ENCODE results near the gene C17orf114.

The C17orf114 gene

GRCh38 chr17:4811471-4811870 is 9.3 kb upstream of the C17orf114 start:
- Mint-ChIP-seq H3K36me3 (ENCODE audit: unreplicated experiment) (peaks cover 19% of the 10 kb centered on the region), H3K4me3 (ENCODE audit: unreplicated experiment) (no peak overlapping the region), H3K27me3 (ENCODE audit: unreplicated experiment) (no peaks in the 10 kb centered on the region), H3K27ac (ENCODE audit: unreplicated experiment) (no peak overlapping the region), H3K4me1 (ENCODE audit: unreplicated experiment) (peaks cover 15% of the 10 kb centered on the region), H3K9me3 (ENCODE audit: unreplicated experiment) (no peaks in the 10 kb centered on the region)
- no peak for TF ChIP-seq CTCF (IDR thresholded peaks at IDR 0.05)
- no peak for DNase-seq (ENCODE audit: extremely low spot score, unreplicated experiment)

- Mint-ChIP-seq H3K36me3 (ENCODE audit: unreplicated experiment) (peaks cover 16% of the 10 kb centered on the region), H3K4me1 (ENCODE audit: unreplicated experiment) (peaks cover 21% of the 10 kb centered on the region), H3K4me3 (ENCODE audit: unreplicated experiment) (no peak overlapping the region), H3K27ac (ENCODE audit: unreplicated experiment) (no peak overlapping the region), H3K27me3 (ENCODE audit: unreplicated experiment) (no peaks in the 10 kb centered on the region), H3K9me3 (ENCODE audit: unreplicated experiment) (no peaks in the 10 kb centered on the region)
- DNase-seq (ENCODE audit: extremely low spot score, unreplicated experiment): no peak
- no peak for TF ChIP-seq CTCF (IDR thresholded peaks at IDR 0.05)
Measured at GRCh38 chr17:4810696-4811290, 8.7 kb upstream of the C17orf114 start.

- no peak for DNase-seq (ENCODE audit: extremely low spot score, unreplicated experiment)
- no peak for TF ChIP-seq CTCF (IDR thresholded peaks at IDR 0.05)
- H3K4me3 Mint-ChIP-seq (ENCODE audit: unreplicated experiment): peak overlapping the region; percentile 79
- peaks cover 21% of the 10 kb centered on the region for H3K4me1 Mint-ChIP-seq (ENCODE audit: unreplicated experiment)
- peak overlapping the region; percentile 47 for H3K27ac Mint-ChIP-seq (ENCODE audit: unreplicated experiment)
- peaks cover 14% of the 10 kb centered on the region for H3K36me3 Mint-ChIP-seq (ENCODE audit: unreplicated experiment)
- H3K27me3 Mint-ChIP-seq (ENCODE audit: unreplicated experiment): no peaks in the 10 kb centered on the region
- H3K9me3 Mint-ChIP-seq (ENCODE audit: unreplicated experiment): no peaks in the 10 kb centered on the region
Measured at GRCh38 chr17:4808378-4808767, 6.2 kb upstream of the C17orf114 start.

GRCh38 chr17:4807605-4808377 is 5.7 kb upstream of the C17orf114 start:
- no peak for TF ChIP-seq CTCF (IDR thresholded peaks at IDR 0.05)

GRCh38 chr17:4806777-4807604 is 4.9 kb upstream of the C17orf114 start, which contains the start of gene PLD2:
Gene PLD2, plus strand, starts transcription at chr17:4807152. Its CDS starts 621 bp downstream, at chr17:4807773.
- Mint-ChIP-seq H3K4me3 (ENCODE audit: unreplicated experiment) (peak within 1 kb of the TSS; percentile 79), H3K4me1 (ENCODE audit: unreplicated experiment) (peaks cover 21% of the 10 kb centered on the region), H3K27me3 (ENCODE audit: unreplicated experiment) (no peaks in the 10 kb centered on the region), H3K36me3 (ENCODE audit: unreplicated experiment) (peaks cover 10% of the 10 kb centered on the region), H3K27ac (ENCODE audit: unreplicated experiment) (peak within 1 kb of the TSS; percentile 44), H3K9me3 (ENCODE audit: unreplicated experiment) (no peaks in the 10 kb centered on the region)
- DNase-seq (ENCODE audit: extremely low spot score, unreplicated experiment): peak; percentile 91
- no peak for TF ChIP-seq CTCF (IDR thresholded peaks at IDR 0.05)

More at GRCh38 chr17:4807605-4808377, 5.7 kb upstream of the C17orf114 start:
- Mint-ChIP-seq H3K4me1 (ENCODE audit: unreplicated experiment) (peaks cover 21% of the 10 kb centered on the region), H3K4me3 (ENCODE audit: unreplicated experiment) (peak overlapping the region; percentile 79), H3K36me3 (ENCODE audit: unreplicated experiment) (peaks cover 13% of the 10 kb centered on the region), H3K9me3 (ENCODE audit: unreplicated experiment) (no peaks in the 10 kb centered on the region), H3K27me3 (ENCODE audit: unreplicated experiment) (no peaks in the 10 kb centered on the region), H3K27ac (ENCODE audit: unreplicated experiment) (peak overlapping the region; percentile 44)
- DNase-seq (ENCODE audit: extremely low spot score, unreplicated experiment): no peak

Data from osteocyte (in vitro differentiated cells).